ENCODE data around the gene PLEKHO1.

DNA sequence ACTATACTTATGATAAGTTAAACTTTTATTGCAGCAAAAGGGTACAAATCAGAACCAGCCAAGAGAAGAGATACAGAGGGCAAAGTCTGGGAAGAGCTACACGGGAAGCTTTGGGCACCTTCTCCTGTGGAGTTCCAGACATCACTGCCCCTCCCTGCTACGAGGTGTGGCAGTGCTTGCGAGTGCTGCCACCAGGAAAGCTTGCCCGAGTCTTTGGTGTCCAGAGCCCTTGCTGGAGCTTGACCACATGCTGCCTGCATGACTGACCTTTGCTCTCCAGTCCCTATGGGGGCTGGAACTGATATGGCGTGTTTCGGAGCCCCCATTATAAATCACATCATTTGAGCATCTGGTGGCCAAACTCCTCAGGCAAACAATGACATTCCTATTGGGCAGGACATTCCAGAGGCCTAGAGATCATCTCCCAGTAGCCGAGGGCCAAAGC is 23.4 kb downstream of the PLEKHO1 start:
- TF ChIP-seq, protein P1, sequence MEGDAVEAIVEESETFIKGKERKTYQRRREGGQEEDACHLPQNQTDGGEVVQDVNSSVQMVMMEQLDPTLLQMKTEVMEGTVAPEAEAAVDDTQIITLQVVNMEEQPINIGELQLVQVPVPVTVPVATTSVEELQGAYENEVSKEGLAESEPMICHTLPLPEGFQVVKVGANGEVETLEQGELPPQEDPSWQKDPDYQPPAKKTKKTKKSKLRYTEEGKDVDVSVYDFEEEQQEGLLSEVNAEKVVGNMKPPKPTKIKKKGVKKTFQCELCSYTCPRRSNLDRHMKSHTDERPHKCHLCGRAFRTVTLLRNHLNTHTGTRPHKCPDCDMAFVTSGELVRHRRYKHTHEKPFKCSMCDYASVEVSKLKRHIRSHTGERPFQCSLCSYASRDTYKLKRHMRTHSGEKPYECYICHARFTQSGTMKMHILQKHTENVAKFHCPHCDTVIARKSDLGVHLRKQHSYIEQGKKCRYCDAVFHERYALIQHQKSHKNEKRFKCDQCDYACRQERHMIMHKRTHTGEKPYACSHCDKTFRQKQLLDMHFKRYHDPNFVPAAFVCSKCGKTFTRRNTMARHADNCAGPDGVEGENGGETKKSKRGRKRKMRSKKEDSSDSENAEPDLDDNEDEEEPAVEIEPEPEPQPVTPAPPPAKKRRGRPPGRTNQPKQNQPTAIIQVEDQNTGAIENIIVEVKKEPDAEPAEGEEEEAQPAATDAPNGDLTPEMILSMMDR (IDR thresholded peaks at IDR 0.05): no peak
- TF ChIP-seq POLR2A (IDR thresholded peaks at IDR 0.05): no peak

Data from thyroid gland (tissue), 4 donors.